ENCODE data around the gene TSGA10IP. TPM values are rescaled to one million over a fixed set of nuclear protein-coding genes. Genes with fewer than 3 reads are reported as not detected.

Gene TSGA10IP
- total RNA-seq, 2 experiments from 2014 or later: not detected

- H3K9me3 Mint-ChIP-seq (ENCODE audit: low read depth): no peaks in the 10 kb centered on the region
- H3K27ac Mint-ChIP-seq: peak overlapping the region; percentile 96
- peak overlapping the region; percentile 65 for H3K4me3 Mint-ChIP-seq
- ATAC-seq (peak; percentile 94), DNase-seq (peak; percentile 88)
- H3K4me1 Mint-ChIP-seq: peaks cover 26% of the 10 kb centered on the region
- intact Hi-C loops (cut with DNase I, micrococcal nuclease): loop anchor here (1.0 to 2.0 kb wide), 4 partner anchors 9 to 69 kb away; partner anchors contain the start of genes C11orf68 (in 2 of the 2), DRAP1 (in 2 of the 2), CFL1 (in 1 of the 2) and FIBP (in 1 of the 2)
- ChIA-PET CTCF (interaction anchor here (0.7 to 2.3 kb wide), 2 partner anchors 38 to 314 kb away, joined by 5 to 13 read pairs; partner anchors contain the start of gene CCDC85B), POLR2A (no interaction called here)
- H3K27me3 Mint-ChIP-seq: no peaks in the 10 kb centered on the region
- peaks cover 2% of the 10 kb centered on the region for H3K36me3 Mint-ChIP-seq (ENCODE audit: low read depth)
Observed at GRCh38 chr11:65927904-65928397, 17.3 kb upstream of the TSGA10IP start.

GRCh38 chr11:65928667-65929066 is 16.6 kb upstream of the TSGA10IP start:
- peak overlapping the region; percentile 65 for H3K4me3 Mint-ChIP-seq
- no peaks in the 10 kb centered on the region for H3K27me3 Mint-ChIP-seq
- ATAC-seq: peak; percentile 16
- peaks cover 26% of the 10 kb centered on the region for H3K4me1 Mint-ChIP-seq
- ChIA-PET CTCF (interaction anchor here (0.7 to 2.3 kb wide), 2 partner anchors 38 to 313 kb away, joined by 5 to 13 read pairs; partner anchors contain the start of gene CCDC85B), POLR2A (no interaction called here)
- no peak for DNase-seq
- peaks cover 1% of the 10 kb centered on the region for H3K36me3 Mint-ChIP-seq (ENCODE audit: low read depth)
- peak overlapping the region; percentile 96 for H3K27ac Mint-ChIP-seq
- intact Hi-C loops (cut with DNase I, micrococcal nuclease): loop anchor here (1.0 to 2.0 kb wide), 4 partner anchors 9 to 70 kb away; partner anchors contain the start of genes C11orf68 (in 2 of the 2), DRAP1 (in 2 of the 2), CFL1 (in 1 of the 2) and FIBP (in 1 of the 2)
- H3K9me3 Mint-ChIP-seq (ENCODE audit: low read depth): no peaks in the 10 kb centered on the region

- POLR2A ChIA-PET: no interaction called here
- intact Hi-C loops (cut with DNase I, micrococcal nuclease): no loop called here
- Mint-ChIP-seq H3K4me1 (peaks cover 26% of the 10 kb centered on the region), H3K27me3 (no peaks in the 10 kb centered on the region), H3K27ac (no peak overlapping the region), H3K9me3 (ENCODE audit: low read depth) (no peaks in the 10 kb centered on the region), H3K4me3 (no peak overlapping the region), H3K36me3 (ENCODE audit: low read depth) (no peaks in the 10 kb centered on the region)
- CTCF ChIA-PET: interaction anchor here (0.5 to 1.7 kb wide), 3 partner anchors 12 to 329 kb away, joined by 3 to 5 read pairs (median 3); no protein-coding TSS in a partner anchor
- DNase-seq (no peak), ATAC-seq (no peak)
Observed at GRCh38 chr11:65931773-65932557, 13.3 kb upstream of the TSGA10IP start.

- Mint-ChIP-seq H3K9me3 (ENCODE audit: low read depth) (no peaks in the 10 kb centered on the region), H3K36me3 (ENCODE audit: low read depth) (no peaks in the 10 kb centered on the region), H3K4me3 (no peak overlapping the region), H3K4me1 (peaks cover 22% of the 10 kb centered on the region), H3K27ac (no peak overlapping the region), H3K27me3 (no peaks in the 10 kb centered on the region)
- ChIA-PET CTCF (interaction anchor here (0.7 to 1.7 kb wide), 3 partner anchors 13 to 73 kb away, joined by 4 to 5 read pairs (median 4); no protein-coding TSS in a partner anchor), POLR2A (no interaction called here)
- ATAC-seq (no peak), DNase-seq (no peak)
- intact Hi-C loops (cut with DNase I, micrococcal nuclease): no loop called here
Observed at GRCh38 chr11:65932558-65932919, 12.7 kb upstream of the TSGA10IP start.

GRCh38 chr11:65934014-65934413 is 11.3 kb upstream of the TSGA10IP start:
- Mint-ChIP-seq H3K4me1 (peaks cover 7% of the 10 kb centered on the region), H3K27me3 (no peaks in the 10 kb centered on the region), H3K36me3 (ENCODE audit: low read depth) (no peaks in the 10 kb centered on the region), H3K4me3 (no peak overlapping the region), H3K9me3 (ENCODE audit: low read depth) (no peaks in the 10 kb centered on the region), H3K27ac (no peak overlapping the region)
- ATAC-seq: no peak
- ChIA-PET CTCF (interaction anchor here (1.7 kb wide), 1 partner anchor 74 kb away, joined by 5 read pairs; no protein-coding TSS in a partner anchor), POLR2A (no interaction called here)
- intact Hi-C loops (cut with DNase I, micrococcal nuclease): no loop called here
- no peak for DNase-seq

GRCh38 chr11:65937766-65938165 is 7.5 kb upstream of the TSGA10IP start:
- H3K36me3 Mint-ChIP-seq (ENCODE audit: low read depth): no peaks in the 10 kb centered on the region
- ATAC-seq (no peak), DNase-seq (no peak)
- POLR2A ChIA-PET: no interaction called here
- no peak overlapping the region for H3K4me3 Mint-ChIP-seq
- no peaks in the 10 kb centered on the region for H3K27me3 Mint-ChIP-seq
- no peaks in the 10 kb centered on the region for H3K9me3 Mint-ChIP-seq (ENCODE audit: low read depth)
- H3K27ac Mint-ChIP-seq: no peak overlapping the region
- H3K4me1 Mint-ChIP-seq: peaks cover 9% of the 10 kb centered on the region
- CTCF ChIA-PET: interaction anchor here (0.6 kb wide), 2 partner anchors 21 to 161 kb away, joined by 3 read pairs; no protein-coding TSS in a partner anchor
- intact Hi-C loops (cut with DNase I, micrococcal nuclease): no loop called here

- intact Hi-C loops (cut with DNase I, micrococcal nuclease): no loop called here
- no peak for ATAC-seq
- peaks cover 9% of the 10 kb centered on the region for H3K4me1 Mint-ChIP-seq
- CTCF ChIA-PET: no interaction called here
- no peaks in the 10 kb centered on the region for H3K36me3 Mint-ChIP-seq (ENCODE audit: low read depth)
- POLR2A ChIA-PET: no interaction called here
- DNase-seq: no peak
- H3K9me3 Mint-ChIP-seq (ENCODE audit: low read depth): no peaks in the 10 kb centered on the region
- H3K27me3 Mint-ChIP-seq: no peaks in the 10 kb centered on the region
- H3K27ac Mint-ChIP-seq: peak overlapping the region; percentile 48
- H3K4me3 Mint-ChIP-seq: no peak overlapping the region
Observed at GRCh38 chr11:65941720-65942310, 3.5 kb upstream of the TSGA10IP start.

GRCh38 chr11:65942531-65942930 is 2.7 kb upstream of the TSGA10IP start:
- no peak overlapping the region for H3K4me3 Mint-ChIP-seq
- CTCF ChIA-PET: interaction anchor here (0.6 kb wide), 1 partner anchor 670 kb away, joined by 3 read pairs; no protein-coding TSS in a partner anchor
- POLR2A ChIA-PET: no interaction called here
- intact Hi-C loops (cut with DNase I, micrococcal nuclease): no loop called here
- H3K36me3 Mint-ChIP-seq (ENCODE audit: low read depth): no peaks in the 10 kb centered on the region
- no peaks in the 10 kb centered on the region for H3K27me3 Mint-ChIP-seq
- peaks cover 9% of the 10 kb centered on the region for H3K4me1 Mint-ChIP-seq
- no peaks in the 10 kb centered on the region for H3K9me3 Mint-ChIP-seq (ENCODE audit: low read depth)
- DNase-seq: no peak
- H3K27ac Mint-ChIP-seq: no peak overlapping the region
- no peak for ATAC-seq

- DNase-seq (no peak), ATAC-seq (no peak)
- Mint-ChIP-seq H3K36me3 (ENCODE audit: low read depth) (no peaks in the 10 kb centered on the region), H3K27me3 (no peaks in the 10 kb centered on the region), H3K4me3 (no peak overlapping the region), H3K4me1 (peaks cover 9% of the 10 kb centered on the region), H3K9me3 (ENCODE audit: low read depth) (no peaks in the 10 kb centered on the region), H3K27ac (no peak overlapping the region)
- ChIA-PET POLR2A (no interaction called here), CTCF (interaction anchor here (0.7 to 1.1 kb wide), 2 partner anchors 12 to 231 kb away, joined by 3 read pairs; no protein-coding TSS in a partner anchor)
- intact Hi-C loops (cut with DNase I, micrococcal nuclease): no loop called here
Observed at GRCh38 chr11:65944191-65944590, 1.1 kb upstream of the TSGA10IP start.

GRCh38 chr11:65944767-65945166 is 513 bp upstream of the TSGA10IP start:
- no peaks in the 10 kb centered on the region for H3K27me3 Mint-ChIP-seq
- no peaks in the 10 kb centered on the region for H3K9me3 Mint-ChIP-seq (ENCODE audit: low read depth)
- DNase-seq (no peak), ATAC-seq (no peak)
- ChIA-PET POLR2A (no interaction called here), CTCF (interaction anchor here (0.7 kb wide), 1 partner anchor 232 kb away, joined by 3 read pairs; no protein-coding TSS in a partner anchor)
- H3K27ac Mint-ChIP-seq: no peak overlapping the region
- peaks cover 9% of the 10 kb centered on the region for H3K4me1 Mint-ChIP-seq
- H3K36me3 Mint-ChIP-seq (ENCODE audit: low read depth): no peaks in the 10 kb centered on the region
- no peak overlapping the region for H3K4me3 Mint-ChIP-seq
- intact Hi-C loops (cut with DNase I, micrococcal nuclease): no loop called here

- Mint-ChIP-seq H3K27me3 (no peaks in the 10 kb centered on the region), H3K4me1 (peaks cover 7% of the 10 kb centered on the region), H3K9me3 (ENCODE audit: low read depth) (no peaks in the 10 kb centered on the region), H3K4me3 (no peak overlapping the region), H3K27ac (no peak overlapping the region), H3K36me3 (ENCODE audit: low read depth) (no peaks in the 10 kb centered on the region)
- DNase-seq (no peak), ATAC-seq (no peak)
- intact Hi-C loops (cut with DNase I, micrococcal nuclease): no loop called here
- ChIA-PET CTCF (interaction anchor here (0.6 to 0.7 kb wide), 2 partner anchors 13 to 100 kb away, joined by 3 to 4 read pairs; no protein-coding TSS in a partner anchor), POLR2A (no interaction called here)
Observed at GRCh38 chr11:65945941-65946558, 770 bp downstream of the TSGA10IP start.

All from activated CD4-positive, alpha-beta T cell treated with anti-CD3 and anti-CD28 coated beads for 36 hours (primary cell).